GM21723 (cell line): ENCODE data around the gene SP2.

Experiments
- ATAC-seq: cut with Tn5 transposase; IDR thresholded peaks from one replicate; pipeline ENCODE4 v1.9.1; 2021; ENCODE audit warnings: mild to moderate bottlenecking, moderate library complexity; ENCODE audit not compliant: unreplicated experiment

The SP2 gene

DNA sequence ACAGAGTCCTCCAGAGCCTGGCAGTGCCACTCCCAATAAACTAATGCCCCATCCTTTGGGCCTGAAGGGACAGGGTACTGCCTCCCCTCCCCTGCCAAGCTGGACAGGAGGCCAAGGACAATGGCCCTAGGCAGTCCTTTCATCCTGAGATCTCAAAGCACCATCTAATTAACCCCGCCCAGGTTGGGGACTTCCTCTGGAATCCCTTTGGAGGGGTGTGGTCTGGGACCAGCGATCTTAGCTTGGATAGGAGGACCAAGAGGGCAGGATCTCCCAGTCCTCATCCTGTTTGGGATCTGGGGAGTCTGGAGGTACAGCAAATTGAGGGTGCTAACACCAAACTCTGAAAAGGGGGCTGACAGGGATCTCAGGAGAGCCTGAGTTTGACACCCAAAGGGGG, 26.9 kb upstream of the SP2 start:
- ATAC-seq: no peak

DNA sequence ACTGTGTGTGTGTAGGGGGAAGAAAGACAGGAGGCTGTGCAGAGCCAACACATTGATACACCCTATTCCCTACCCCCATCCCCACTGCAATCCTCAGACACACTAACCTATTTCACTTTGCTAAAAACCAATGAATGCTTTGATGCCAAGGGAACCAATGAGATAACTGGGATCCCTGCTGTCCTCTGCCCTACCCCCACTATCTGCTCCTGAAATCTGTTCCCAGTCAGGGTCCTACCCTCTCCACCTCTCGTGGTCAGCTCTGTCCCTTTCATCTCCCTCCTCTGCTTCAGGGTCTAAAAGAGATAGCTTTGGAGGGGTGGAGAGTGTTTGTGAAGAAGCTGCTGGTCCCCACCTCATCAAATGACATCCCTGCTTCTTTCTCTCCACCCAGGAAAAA, 26.0 kb upstream of the SP2 start:
- no peak for ATAC-seq

DNA sequence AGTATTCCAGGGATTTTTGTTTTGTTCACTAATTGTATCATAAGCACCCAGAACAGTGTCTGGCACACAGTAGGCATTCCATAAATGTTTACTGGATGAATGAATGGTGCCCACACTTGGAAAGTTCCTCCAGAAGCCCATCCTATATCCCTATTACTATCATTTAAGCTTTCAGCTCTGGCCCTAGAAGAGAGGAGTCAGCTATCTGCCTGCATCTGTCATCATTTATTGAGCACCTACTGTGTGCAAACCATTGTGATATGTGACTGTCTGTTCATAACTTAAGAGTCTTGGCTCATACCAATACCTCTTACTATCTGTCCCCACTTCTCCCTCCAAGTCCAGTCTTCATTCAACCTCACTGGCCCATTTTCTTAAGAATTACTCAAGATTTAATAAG, 25.0 kb upstream of the SP2 start:
- no peak for ATAC-seq

DNA sequence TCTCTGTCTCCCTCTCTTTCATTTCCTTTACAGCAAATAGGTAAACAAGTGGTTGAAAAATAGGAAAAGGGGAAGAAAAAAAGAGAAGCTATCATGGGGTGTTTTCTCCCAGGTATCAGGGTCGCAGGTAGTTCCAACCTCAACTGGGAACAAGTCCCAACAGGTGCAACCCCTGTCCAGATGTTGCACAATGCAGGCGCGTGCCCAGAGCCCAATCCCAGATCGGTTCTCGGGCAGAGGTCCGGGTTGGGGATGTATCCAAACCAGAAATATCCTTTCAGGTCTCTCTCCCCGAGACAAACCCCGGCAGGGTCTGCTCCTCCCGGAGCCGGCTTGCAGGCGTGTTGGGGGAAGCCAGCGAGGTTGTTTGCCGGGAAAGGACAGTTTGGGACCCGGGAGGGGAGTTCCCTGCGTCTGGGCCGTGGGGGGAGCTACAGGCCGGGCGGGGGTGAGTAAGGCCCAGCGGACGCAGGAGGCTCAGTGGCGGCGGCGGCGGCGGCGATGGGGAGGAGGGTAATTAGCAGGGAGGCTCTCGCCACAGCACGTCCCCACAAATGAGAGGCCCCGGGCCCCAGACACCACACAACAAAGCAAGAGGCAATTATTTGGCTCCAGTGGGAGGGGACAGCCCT, 23.9 kb upstream of the SP2 start:
- ATAC-seq: no peak

DNA sequence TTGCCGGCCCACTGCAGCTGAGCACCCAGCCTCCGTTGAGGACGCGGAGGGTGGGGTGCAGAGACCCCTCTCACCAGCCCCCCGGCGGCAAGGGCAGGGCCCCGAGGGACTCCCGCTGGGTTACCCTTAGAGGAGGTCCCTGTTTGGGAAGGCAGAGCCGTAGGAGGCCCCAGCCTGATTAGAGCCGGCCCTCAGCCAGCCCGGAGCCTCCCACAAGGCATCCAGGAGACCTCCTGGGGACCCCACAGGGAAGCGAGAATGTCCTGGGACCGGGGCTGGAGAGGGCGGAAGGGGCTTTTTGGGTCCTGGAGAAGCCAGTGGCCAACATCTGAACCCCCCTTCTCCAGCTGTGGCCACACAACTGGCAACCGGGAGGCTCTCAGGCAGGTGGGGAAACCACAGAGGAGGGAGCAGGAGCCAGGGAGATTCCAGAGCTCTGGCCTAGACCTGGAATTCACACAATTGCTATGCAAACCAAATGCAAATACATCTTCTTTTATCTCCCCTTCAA, 23.3 kb upstream of the SP2 start:
- no peak for ATAC-seq

DNA sequence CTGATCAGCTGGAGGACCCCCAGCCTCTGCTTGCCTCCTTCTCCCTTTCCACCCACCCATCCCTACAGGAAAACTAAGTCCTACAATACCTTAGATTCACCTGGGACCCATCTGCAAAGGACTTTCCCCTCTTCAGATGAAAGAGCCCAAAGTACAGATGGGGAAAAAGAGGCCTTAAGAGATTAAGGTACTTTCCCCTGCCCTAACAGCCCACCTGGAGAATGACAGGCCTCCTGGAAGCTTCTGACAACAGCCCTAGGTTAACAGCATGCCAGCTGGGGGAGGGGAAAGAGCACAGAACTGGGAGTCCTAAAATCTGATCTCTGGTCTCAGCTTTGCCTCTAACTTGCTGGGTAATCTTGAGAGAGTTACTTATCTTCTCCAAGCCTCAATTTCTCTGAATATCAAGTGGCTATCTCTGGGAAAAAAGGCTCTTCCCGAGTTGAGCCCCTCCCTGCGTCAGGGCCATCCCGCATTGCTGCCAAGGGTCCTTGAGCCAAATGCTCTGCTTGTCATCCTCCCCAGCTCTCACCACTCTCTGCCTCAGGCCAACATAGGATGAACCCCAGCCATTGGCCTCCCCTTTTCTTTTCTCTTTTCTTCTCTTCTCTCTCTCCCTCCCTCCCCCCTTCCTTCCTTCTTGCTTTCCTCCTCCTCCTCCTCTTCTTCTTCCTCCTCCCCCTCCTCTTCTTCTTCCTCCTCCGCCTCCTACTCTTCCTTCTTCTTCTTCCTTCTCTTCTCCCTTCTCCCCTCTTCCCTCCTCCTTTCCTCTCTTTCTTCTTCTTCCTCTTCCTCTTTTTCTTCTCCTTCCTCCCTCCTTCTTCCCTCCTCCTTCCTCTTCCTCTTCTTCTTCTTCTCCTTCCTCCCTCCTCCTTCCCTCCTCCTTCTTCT, 22.6 kb upstream of the SP2 start:
- no peak for ATAC-seq

DNA sequence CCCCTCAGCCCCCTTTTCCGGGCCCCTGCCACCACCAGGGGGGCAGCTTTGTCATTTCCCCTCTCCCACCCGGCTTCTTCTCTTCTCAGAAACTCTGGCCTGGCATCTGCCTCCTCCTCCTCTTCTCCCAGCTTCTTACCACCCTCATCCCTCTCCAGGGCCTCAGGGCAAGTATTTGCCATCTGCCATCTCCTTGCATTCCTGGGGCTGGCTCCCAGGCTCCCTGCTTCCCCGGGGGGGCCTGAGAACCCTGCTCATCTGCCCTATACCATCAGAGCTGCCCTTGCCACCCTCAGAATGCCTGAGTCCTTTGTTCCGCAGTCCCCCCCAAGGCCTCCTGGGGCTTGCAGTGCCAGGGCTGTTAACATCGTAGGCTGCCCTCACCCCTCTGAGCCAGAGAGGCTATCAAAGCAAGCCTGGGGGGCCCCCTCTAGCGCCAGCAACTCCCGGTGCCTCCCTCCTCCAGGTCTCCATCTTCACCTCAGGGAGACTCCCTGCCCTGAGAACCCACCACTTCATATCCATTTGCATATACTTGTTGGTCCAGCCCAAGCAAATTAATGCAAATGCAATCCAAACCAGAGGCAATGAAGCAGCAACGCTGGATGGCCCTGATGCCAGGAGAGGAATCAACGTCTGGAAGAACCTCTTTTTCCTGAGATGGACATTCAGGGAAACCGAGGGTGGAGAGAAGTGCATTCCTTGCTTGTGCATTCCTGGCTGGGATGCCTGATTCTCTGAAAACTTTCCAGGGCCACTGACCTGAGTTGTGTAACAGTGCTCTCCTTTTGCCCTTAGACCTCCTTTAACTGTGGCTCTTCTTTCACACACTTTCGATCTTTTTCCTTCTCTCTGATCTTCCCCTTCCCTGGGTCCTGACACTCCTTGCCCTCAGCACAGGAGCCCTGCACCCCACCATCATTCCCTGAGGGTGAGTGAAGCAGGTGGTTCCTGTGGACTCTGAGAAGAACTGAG, 20.7 kb upstream of the SP2 start:
- ATAC-seq: no peak

DNA sequence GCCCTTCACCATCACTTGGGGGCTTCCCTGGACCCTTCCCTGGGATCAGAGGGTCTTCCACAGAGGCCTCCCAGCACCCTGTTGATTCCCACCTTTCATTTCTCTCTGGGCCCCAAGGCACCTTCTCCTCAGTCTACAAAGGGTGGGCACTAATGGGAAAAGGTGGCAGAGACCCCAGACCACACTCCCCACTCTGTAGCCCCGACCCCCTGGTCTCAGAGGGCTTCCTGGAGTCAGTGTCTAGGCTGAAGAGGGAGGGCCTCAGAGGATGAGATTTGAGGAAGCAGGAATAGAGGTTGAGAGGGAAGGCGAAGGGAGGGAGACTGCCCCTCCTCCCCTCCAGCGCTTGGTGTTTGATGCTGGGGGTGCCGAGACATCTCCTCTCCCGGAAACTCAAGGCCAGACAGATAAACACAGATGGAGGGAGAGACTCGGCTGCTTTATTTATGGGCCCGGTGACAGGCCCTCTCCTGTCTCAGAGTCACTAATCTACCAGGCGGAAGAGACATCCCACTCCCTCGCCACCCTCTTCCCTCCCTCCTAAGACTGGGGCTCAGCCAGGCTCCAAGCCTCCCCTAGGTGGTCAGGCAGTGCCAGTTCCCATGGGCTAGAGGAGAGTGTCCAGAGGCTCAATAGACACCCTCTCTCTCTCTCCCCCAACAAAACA, 18.5 kb upstream of the SP2 start:
- no peak for ATAC-seq

DNA sequence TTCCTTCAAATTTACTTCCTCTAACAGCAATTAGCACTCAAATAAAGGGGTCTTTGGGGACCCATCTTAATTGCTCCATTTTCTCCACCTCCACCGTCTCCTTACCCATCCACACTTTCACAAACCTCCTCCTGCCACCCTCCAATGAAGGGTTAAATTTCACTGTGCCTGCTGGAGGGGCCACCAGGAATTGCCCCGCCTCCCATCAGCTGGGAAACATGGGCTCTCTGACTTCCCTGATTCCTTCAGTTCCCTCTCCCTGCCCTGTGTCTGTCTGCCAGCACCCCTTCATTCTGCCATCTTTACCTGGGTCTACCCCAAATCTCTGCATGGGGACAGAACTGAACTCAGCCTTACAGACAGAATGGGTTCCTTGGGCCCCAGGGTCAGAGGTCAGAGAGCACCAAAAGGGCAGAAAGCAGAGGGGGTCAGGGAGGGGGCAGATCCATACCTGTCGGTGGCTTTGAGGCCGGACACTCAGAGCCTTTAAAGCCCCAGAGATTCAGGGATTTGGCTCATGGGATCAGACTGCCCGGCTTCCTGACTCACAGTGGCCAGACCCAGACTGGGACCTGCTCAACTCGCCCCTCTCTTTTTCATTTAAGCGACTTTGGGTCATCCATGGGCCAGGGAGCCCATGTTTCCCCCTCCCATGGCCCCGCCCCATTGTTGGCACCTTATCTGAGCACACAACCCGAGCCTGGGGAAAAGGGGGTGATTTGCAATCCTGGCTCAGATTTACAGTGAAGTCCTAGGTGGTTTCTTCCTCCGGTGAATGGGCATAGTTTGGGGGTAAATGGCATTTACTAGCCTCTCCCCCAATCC, 17.6 kb upstream of the SP2 start:
- no peak for ATAC-seq

DNA sequence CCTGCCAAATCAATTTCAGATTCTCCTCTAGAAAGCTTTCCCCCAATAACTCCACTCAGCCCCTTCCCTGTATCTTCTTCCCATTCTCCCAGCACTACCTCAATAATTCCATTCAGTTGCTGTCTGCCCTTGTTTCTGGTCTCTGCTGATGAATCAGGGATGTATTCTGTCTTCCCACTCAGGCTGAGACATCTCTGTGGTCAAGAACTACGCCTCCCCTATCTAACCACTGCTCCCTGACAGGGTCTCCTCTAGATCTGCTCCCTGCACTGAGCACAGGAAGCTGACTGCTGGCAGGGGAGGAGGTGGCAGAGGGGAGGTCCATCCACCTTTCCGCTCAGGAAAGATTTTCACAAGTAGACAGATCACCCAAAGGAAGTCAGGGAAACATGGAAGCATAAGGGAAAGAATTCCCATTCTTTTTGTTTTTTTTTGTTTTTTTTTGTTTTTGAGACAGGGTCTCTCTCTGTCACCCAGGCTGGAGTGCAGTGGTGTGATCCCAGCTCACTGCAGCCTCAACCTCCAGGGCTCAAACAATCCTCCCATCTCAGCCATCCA, 16.9 kb upstream of the SP2 start:
- ATAC-seq: no peak

DNA sequence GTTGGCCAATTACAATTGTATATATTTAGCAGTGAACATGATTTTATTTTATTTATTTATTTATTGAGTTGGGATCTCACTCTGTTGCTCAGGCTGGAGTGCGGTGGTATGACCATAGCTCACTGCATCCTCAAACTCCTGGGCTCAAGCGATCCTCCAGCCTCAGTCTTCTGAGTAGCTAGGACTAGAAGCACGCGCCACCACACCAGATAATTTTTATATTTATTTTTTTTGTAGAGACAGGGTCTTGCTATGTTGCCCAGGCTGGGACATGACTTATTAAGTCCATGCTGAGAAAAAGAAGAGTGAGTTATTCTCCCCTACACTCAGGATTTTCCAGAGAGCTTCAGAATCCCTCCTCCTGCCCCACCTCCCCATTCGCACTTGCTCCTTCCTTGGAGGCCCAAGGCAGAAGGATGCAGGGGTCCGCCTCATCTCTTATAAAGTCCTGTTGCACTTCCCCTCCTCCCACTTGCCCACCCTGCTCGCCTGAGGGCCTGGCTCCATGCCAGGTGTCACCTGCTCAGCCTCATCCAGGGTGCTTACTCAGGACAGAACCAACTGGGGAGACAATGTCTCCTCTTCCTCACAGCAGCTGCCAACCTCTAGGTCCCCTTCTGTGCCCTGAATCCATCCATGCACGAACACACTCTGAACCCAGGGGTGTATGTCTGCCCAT, 16.1 kb upstream of the SP2 start:
- no peak for ATAC-seq

DNA sequence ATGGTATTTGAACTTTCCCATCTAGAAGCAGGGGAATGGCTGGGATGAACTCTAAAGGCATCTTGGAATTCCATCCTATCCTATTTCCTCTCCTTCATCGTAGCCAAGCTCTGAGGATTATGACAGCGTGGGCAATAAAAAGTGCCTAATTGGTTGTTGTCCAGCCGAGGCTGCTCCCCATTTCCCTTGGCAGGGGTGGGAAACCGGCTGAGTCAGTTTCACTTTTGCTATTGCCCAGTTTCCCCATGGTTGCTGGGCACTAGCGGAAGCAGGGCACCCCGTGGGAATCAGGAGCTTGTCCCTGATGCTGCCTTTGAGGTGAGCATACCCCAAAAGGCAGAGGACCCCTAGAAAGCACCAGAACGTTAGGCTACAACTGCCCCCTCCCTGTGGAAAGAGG, 13.8 kb upstream of the SP2 start:
- ATAC-seq: no peak

DNA sequence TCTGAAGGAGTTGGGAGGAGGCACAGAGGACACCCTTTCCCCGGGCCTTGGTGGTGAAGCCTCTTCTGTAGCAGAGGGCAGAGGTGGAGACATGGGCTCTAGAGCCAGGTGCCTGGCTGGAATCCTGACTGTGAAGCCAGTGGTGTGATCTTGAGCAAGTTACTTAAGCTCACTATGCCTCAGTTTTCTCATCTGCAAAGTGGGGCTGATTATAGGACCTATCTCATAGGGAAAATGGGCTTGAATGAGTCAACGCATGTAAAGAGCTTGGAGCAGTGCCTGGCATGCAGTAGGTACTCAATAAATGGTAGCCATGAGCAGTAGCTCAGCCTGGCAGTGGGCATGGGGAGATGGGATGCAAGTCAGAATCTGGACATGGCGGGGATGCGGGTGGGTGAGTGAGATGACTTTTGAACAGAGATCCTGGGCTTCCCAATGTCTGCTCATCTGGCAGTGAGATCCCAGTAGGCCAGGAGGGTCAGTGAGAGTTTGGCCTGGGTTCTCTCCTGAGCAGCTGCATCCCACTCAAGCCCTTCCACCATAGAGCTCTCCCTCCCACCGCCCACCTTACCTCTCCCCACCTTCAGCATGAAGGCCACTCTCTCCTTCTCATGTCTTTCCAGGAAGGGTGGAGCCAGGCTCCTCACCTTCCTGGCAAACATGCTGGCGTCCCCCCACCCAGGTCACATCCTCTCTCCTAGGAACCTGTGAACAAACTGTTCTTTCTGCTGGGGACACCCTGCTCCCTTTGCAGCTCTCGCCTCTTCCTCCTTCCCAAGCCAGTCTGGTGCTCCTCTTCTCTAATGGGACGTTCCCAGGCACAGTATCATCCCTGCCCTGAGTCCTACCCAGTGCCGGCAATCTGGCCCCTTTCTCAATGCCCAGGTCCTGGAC, 13.1 kb upstream of the SP2 start:
- no peak for ATAC-seq

DNA sequence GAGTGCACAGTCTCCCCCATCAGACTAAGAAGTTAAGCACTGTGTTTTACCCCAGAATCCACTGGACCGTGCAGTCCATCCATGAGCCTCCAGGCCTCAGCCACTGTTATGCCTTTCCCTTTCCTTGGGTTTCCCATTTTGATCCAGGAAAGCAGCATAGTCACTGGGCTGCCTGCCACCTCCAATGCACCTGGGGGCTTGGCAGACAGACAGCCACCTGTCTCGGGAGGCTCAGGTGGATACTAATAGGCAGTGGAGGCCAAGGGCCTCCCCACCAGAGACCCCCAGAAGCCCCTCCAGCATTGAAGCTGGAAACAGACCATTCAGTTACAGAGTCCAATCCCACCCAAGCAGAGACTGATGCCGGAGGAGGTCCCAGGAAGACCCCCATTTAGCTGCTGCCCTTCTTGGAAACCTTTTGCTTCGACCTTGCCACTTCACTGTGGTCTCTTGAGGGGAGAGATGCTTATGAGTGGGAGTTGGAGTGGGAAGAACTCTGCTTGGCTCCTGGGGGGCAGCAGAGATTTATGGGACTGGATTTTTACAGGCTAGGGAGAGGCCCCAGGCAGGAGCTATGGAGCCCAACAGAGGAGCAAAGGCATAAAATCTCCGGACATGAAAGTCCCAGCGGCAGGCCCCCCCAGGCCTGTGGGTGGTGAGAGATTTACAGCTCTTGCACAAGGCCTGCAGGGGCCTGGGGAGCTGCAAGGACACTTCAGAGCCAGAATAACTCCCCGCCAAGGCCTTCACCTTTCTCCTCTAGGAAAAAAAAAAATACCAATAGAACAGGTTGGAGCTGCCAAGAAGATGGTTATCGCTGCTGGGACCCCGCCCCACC, 12.2 kb upstream of the SP2 start:
- ATAC-seq: no peak

DNA sequence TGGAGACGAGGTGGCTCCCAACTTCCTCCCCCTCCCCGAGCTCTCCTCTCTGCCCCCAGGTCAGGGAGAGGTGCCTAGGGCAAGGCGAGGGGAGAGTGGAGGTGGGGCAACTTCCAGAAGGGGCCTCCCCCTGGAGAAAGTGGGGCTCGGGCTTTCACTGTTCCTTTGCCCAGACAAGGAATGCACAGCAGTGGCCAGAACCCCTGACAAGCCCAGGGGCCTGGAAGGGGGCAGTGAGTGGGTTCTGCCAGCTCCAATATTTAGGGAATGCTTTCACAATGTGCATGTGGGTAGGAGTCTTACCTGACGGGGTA, 11.7 kb upstream of the SP2 start:
- ATAC-seq: no peak

DNA sequence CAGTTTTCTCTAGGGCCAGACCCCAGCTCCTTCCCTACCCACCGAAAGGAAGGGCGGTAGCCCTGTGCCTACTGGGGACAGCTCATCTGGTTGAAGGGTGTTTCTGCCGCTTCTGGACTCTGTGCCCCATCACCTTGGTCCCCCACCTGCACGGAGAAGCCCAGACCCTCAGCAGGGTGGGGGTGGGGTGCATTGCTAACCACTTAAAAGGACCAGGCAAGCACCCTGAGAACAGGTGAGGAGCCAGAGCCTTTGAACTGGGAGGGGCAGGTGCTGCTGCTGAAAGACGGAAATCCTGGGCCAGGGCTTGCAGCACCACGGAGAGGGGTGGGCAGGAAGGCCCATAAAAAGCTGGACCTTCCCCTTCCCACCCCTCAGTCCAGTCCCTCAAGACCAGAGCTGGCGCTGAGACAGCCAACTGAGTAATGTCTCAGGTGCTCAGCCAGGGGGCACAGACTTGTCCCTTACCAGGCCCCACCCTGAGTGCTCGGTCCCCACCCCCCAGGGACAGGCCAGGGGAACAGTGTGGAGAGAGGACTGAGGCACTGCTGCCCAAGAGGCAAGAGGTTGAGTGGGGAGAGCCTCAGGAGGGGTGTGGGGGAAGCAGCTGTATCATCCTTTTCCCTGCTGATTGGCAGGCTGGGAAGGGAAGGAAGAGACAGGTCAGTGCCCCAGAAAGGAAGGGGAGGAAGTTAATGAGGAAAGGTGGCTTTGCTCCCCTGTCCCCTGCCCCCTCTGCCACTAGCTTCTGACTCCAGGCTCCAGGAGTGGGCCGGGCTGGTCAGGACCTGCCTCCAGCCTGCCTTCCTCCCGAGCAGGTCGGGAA, 10.9 kb upstream of the SP2 start:
- no peak for ATAC-seq
